Activated CD8-positive, alpha-beta memory T cell treated with anti-CD3 and anti-CD28 coated beads for 36 hours (primary cell): ENCODE data around the gene CD68. TPM values are rescaled to one million over a fixed set of nuclear protein-coding genes. Genes with fewer than 3 reads are reported as not detected.

Source experiments
- CTCF ChIA-PET: fragments of 350-600 bp; sonication (Branson Sonifier 250); formaldehyde crosslinking; loops from one replicate; lab custom pipeline; 2021; ENCODE audit warnings: antibody characterized with exemption; lab: Charles Lee
- POLR2A ChIA-PET: fragments of 350-600 bp; sonication (Branson Sonifier 250); formaldehyde crosslinking; loops from one replicate; lab custom pipeline; 2021; ENCODE audit warnings: antibody characterized with exemption; lab: Charles Lee
- total RNA-seq, 2 experiments: library from RNA; stranded (reverse); gene quantifications; one replicate each; pipeline ENCODE4 v1.2.3, GENCODE V29; 2021

Gene CD68
- total RNA-seq, 2 experiments from 2014 or later = 7.4 to 8.9 TPM

DNA sequence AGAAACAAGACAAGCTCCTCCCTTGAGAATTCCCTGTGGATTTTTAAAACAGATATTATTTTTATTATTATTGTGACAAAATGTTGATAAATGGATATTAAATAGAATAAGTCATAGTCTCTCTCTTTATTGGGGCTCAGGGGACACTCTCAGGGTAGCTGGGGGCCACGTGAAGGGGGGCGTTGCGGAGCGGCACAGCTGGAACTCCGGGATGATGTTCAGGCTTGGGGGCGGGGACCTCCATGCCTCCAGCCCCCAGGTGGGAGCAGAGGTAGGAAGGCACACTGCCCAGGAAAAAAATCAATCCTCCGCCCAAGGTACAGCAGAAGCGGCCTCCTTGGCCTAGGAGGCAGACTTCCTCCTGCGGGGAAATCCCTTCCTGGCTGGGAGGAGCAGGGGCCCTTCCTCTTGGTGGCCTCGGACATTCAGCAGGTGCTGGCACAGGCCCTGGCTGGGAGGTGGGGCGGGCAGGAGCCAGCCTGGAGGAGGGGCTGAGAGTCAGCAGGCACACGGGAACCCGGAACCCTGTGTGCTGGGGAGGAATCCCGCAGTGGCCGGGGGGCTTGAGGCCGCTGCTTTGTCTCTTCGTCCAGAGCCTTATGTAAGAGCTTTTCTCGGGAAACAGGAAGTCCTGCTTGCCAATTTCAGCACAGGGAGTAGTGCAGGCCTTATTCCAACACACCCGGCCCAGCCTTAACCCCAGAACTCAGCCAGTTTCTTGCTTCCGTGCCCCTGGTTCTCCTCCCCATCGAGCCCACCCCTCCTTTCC, 21.5 kb upstream of the CD68 start:
- CTCF ChIA-PET = interaction anchor here (0.8 to 2.9 kb wide), 7 partner anchors 22 to 262 kb away, joined by 3 to 7 read pairs (median 3); partner anchors contain the start of genes CD68 and FXR2
- POLR2A ChIA-PET = no interaction called here

DNA sequence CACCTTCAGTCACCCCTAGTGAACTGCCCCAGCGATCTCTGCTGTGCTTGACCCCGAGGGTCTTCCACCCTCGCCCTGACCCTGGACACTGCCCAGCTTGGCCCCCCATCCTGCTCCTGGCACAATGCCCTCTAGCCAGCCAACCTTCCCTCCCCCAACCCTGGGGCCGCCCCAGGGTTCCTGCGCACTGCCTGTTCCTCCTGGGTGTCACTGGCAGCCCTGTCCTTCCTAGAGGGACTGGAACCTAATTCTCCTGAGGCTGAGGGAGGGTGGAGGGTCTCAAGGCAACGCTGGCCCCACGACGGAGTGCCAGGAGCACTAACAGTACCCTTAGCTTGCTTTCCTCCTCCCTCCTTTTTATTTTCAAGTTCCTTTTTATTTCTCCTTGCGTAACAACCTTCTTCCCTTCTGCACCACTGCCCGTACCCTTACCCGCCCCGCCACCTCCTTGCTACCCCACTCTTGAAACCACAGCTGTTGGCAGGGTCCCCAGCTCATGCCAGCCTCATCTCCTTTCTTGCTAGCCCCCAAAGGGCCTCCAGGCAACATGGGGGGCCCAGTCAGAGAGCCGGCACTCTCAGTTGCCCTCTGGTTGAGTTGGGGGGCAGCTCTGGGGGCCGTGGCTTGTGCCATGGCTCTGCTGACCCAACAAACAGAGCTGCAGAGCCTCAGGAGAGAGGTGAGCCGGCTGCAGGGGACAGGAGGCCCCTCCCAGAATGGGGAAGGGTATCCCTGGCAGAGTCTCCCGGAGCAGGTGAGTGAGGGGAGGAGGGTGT, 20.7 kb upstream of the CD68 start, which contains the start of gene TNFSF13:
TSS of gene TNFSF13 (plus strand) at position 207 of the 776 bp plus-strand sequence. CDS start at position 497, 290 bp downstream.
- ChIA-PET POLR2A (no interaction called here), CTCF (interaction anchor here (0.8 to 2.9 kb wide), 5 partner anchors 21 to 122 kb away, joined by 3 to 7 read pairs (median 3); partner anchors contain the start of genes CD68 and FXR2)

- CTCF ChIA-PET = interaction anchor here (0.9 to 3.1 kb wide), 25 partner anchors 7 to 295 kb away, joined by 3 to 36 read pairs (median 8); partner anchors contain the start of genes ACAP1, CD68, NEURL4 and POLR2A
These were observed 19.9 kb upstream of the CD68 start for GRCh38 chr17:7559320-7560171.

DNA sequence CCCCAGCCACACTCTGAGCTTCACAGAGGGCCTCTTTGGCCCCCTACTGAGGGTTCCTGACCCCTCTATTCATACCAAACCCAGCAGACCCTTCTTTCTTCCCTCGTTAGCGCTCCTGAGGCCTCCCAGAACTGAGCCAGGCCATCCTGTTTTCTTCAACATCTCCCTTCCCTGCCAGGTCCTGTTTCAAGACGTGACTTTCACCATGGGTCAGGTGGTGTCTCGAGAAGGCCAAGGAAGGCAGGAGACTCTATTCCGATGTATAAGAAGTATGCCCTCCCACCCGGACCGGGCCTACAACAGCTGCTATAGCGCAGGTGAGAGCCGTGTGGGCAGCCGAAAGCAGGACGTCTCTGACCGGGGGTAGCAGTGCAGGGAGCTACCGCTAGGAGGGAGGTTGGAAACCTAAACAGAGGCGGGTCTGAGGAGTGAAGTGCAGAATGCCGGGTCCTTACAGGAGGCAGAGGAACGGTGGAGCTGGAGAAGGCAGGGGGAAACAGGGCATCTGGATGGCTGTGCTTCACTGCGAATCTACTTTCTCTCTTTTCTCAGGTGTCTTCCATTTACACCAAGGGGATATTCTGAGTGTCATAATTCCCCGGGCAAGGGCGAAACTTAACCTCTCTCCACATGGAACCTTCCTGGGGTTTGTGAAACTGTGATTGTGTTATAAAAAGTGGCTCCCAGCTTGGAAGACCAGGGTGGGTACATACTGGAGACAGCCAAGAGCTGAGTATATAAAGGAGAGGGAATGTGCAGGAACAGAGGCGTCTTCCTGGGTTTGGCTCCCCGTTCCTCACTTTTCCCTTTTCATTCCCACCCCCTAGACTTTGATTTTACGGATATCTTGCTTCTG, 19.0 kb upstream of the CD68 start:
- POLR2A ChIA-PET = interaction anchor here (0.7 to 1.9 kb wide), 7 partner anchors 8 to 127 kb away, joined by 3 to 10 read pairs (median 4); partner anchors contain the start of genes MPDU1, TMEM102 and TP53
- CTCF ChIA-PET = interaction anchor here (0.6 to 3.1 kb wide), 42 partner anchors 8 to 296 kb away, joined by 3 to 36 read pairs (median 5); partner anchors contain the start of genes ACAP1, CD68, NEURL4 and POLR2A

More at GRCh38 chr17:7559320-7560171, 19.9 kb upstream of the CD68 start:
- POLR2A ChIA-PET = no interaction called here

GRCh38 chr17:7561028-7561575, 18.3 kb upstream of the CD68 start:
- CTCF ChIA-PET = interaction anchor here (0.6 to 3.1 kb wide), 47 partner anchors 9 to 526 kb away, joined by 3 to 36 read pairs (median 4); partner anchors contain the start of genes ACAP1, CD68, MPDU1 and NEURL4
- POLR2A ChIA-PET = interaction anchor here (0.7 to 1.9 kb wide), 8 partner anchors 8 to 126 kb away, joined by 3 to 10 read pairs (median 4); partner anchors contain the start of genes MPDU1, TMEM102 and TP53

- ChIA-PET POLR2A (interaction anchor here (0.6 to 1.9 kb wide), 8 partner anchors 14 to 296 kb away, joined by 3 to 10 read pairs (median 6); partner anchors contain the start of genes MPDU1, TMEM102 and TP53), CTCF (interaction anchor here (0.6 to 3.1 kb wide), 35 partner anchors 9 to 526 kb away, joined by 3 to 36 read pairs (median 5); partner anchors contain the start of genes CD68, MPDU1, NEURL4 and POLR2A)
These were observed 17.7 kb upstream of the CD68 start, which contains the start of gene SENP3 for GRCh38 chr17:7561589-7562207. Gene SENP3, plus strand, starts transcription at chr17:7561919. Its CDS starts 1,158 bp downstream, at chr17:7563077.

DNA sequence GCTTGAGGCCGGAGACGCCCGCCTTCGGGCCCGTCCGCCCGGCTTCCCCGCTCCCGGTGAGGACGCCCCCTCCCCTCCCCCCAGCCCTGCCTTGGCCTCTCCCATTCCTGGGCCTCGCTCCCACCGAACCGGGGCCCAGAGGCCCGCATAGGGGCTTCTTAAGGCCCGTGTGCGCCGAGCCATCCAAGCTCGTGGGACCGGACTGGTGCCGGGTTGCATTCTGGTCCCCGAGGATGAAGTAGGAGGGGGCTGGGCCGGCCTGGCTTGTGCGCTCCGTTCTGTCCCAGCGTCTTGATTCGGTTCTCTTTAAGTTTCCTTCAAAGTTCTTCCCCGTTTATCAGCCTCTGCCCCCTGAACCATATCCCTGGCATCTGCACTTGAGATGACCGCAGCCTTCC, 17.2 kb upstream of the CD68 start:
- ChIA-PET CTCF (interaction anchor here (2.2 to 3.1 kb wide), 6 partner anchors 9 to 126 kb away, joined by 8 to 29 read pairs (median 22); partner anchors contain the start of genes SOX15 and TMEM102), POLR2A (interaction anchor here (0.6 to 1.9 kb wide), 5 partner anchors 13 to 296 kb away, joined by 5 to 10 read pairs (median 6); partner anchors contain the start of gene MPDU1)

DNA sequence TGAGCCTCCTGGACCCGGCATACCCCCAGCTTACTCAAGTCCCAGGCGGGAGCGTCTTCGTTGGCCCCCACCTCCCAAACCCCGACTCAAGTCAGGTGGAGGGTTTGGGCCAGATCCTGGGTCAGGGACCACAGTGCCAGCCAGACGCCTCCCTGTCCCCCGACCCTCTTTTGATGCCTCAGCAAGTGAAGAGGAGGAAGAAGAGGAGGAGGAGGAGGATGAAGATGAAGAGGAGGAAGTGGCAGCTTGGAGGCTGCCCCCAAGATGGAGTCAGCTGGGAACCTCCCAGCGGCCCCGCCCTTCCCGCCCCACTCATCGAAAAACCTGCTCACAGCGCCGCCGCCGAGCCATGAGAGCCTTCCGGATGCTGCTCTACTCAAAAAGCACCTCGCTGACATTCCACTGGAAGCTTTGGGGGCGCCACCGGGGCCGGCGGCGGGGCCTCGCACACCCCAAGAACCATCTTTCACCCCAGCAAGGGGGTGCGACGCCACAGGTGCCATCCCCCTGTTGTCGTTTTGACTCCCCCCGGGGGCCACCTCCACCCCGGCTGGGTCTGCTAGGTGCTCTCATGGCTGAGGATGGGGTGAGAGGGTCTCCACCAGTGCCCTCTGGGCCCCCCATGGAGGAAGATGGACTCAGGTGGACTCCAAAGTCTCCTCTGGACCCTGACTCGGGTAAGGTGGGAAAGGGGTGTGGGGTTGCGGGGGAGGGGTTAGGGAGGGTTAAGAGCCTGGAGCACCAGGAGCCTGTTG, 16.1 kb upstream of the CD68 start:
- CTCF ChIA-PET = interaction anchor here (0.6 kb wide), 1 partner anchor 65 kb away, joined by 3 read pairs; no protein-coding TSS in a partner anchor
- POLR2A ChIA-PET = interaction anchor here (0.5 to 1.5 kb wide), 2 partner anchors 12 to 364 kb away, joined by 6 to 7 read pairs; no protein-coding TSS in a partner anchor

DNA sequence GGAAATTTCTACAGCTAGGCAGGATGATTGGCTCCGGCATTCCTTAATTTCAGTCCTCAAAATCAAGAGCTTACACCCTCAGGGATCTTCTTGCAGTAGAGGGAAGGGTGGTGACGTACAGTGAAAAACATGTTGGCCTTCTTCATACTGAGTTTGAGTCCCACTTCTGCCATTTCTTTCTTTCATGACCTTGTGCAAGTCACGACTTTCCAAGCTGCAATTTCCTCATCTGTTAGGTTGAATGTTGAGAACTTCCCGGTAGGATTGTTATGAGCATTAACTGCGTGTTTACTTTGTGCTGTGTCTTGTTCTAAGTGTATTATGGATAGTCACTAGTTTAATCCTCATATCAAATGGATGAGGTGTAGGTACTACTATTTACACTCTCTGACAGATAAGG, 9.9 kb upstream of the CD68 start:
- ChIA-PET CTCF (interaction anchor here (2.2 to 4.2 kb wide), 2 partner anchors 9 to 20 kb away, joined by 7 to 27 read pairs; partner anchors contain the start of gene SENP3), POLR2A (no interaction called here)

GRCh38 chr17:7570351-7570750, 9.1 kb upstream of the CD68 start:
- CTCF ChIA-PET = interaction anchor here (2.2 to 4.2 kb wide), 2 partner anchors 9 to 19 kb away, joined by 7 to 27 read pairs; partner anchors contain the start of gene SENP3
- POLR2A ChIA-PET = interaction anchor here (0.6 kb wide), 1 partner anchor 18 kb away, joined by 3 read pairs; no protein-coding TSS in a partner anchor

DNA sequence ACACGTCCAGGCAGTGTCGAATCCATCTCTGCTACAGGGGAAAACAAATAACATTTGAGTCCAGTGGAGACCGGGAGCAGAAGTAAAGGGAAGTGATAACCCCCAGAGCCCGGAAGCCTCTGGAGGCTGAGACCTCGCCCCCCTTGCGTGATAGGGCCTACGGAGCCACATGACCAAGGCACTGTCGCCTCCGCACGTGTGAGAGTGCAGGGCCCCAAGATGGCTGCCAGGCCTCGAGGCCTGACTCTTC, 7.2 kb upstream of the CD68 start:
- ChIA-PET CTCF (interaction anchor here (1.8 to 4.2 kb wide), 2 partner anchors 11 to 12 kb away, joined by 4 to 27 read pairs; partner anchors contain the start of genes MPDU1 and SENP3), POLR2A (interaction anchor here (0.6 to 2.2 kb wide), 3 partner anchors 12 to 87 kb away, joined by 3 to 8 read pairs (median 4); no protein-coding TSS in a partner anchor)

GRCh38 chr17:7572588-7573323, 6.7 kb upstream of the CD68 start:
- CTCF ChIA-PET = interaction anchor here (1.8 to 4.2 kb wide), 2 partner anchors 11 to 12 kb away, joined by 4 to 27 read pairs; partner anchors contain the start of genes MPDU1 and SENP3
- POLR2A ChIA-PET = interaction anchor here (0.6 to 3.9 kb wide), 9 partner anchors 11 to 675 kb away, joined by 3 to 29 read pairs (median 5); partner anchors contain the start of genes CTC1, MPDU1, TP53 and WRAP53

- CTCF ChIA-PET = interaction anchor here (1.3 to 4.2 kb wide), 5 partner anchors 11 to 16 kb away, joined by 3 to 27 read pairs (median 7); partner anchors contain the start of genes MPDU1 and SENP3
- POLR2A ChIA-PET = interaction anchor here (0.6 to 3.9 kb wide), 12 partner anchors 11 to 675 kb away, joined by 3 to 29 read pairs (median 4); partner anchors contain the start of genes CTC1, FXR2, MPDU1 and TP53
These were observed 5.9 kb upstream of the CD68 start for GRCh38 chr17:7573324-7574080.
